ENCODE measurements around the gene UCP2. TPM values are rescaled to one million over a fixed set of nuclear protein-coding genes. Genes with fewer than 3 reads are reported as not detected.

UCP2 gene
- total and polyA plus RNA-seq, 4 donors: 44.7 to 207 (median 139) TPM

Other genes with a start within 250 kb of the UCP2 start
- gene RAB6A, start 221.8 kb downstream of the UCP2 start, total RNA-seq: 100 to 1,000 TPM in 1 of 2 donors, 10 to 100 TPM in 1; 93.2 to 159 TPM
- gene RAB6A, start 221.8 kb downstream of the UCP2 start, polyA plus RNA-seq: 10 to 100 TPM; 45.8 to 70.3 TPM
- gene MRPL48, start 195.0 kb downstream of the UCP2 start, total RNA-seq: 10 to 100 TPM; 24.7 to 37.3 TPM
- 10 to 100 TPM; 20.5 to 38.1 TPM for gene MRPL48, start 195.0 kb downstream of the UCP2 start, polyA plus RNA-seq
- 10 to 100 TPM; 40.0 to 65.4 TPM for gene COA4, start 106.0 kb downstream of the UCP2 start, total RNA-seq
- gene COA4, start 106.0 kb downstream of the UCP2 start, polyA plus RNA-seq: 100 to 1,000 TPM in 1 of 2 donors, 10 to 100 TPM in 1; 75.0 to 105 TPM
- gene PAAF1, start 105.8 kb downstream of the UCP2 start, total RNA-seq: 10 to 100 TPM; 14.6 to 23.3 TPM
- gene PAAF1, start 105.8 kb downstream of the UCP2 start, polyA plus RNA-seq: 10 to 100 TPM; 10.2 to 13.3 TPM
- 10 to 100 TPM in 1 of 2 donors, 1 to 10 TPM in 1; 6.1 to 11.9 TPM for gene DNAJB13, start 31.8 kb downstream of the UCP2 start, total RNA-seq
- gene DNAJB13, start 31.8 kb downstream of the UCP2 start, polyA plus RNA-seq: 1 to 10 TPM; 5.4 to 6.7 TPM
- 1 to 10 TPM; 1.7 to 2.8 TPM for gene UCP3, start 26.2 kb upstream of the UCP2 start, total RNA-seq
- 1 to 10 TPM; 1.0 to 1.9 TPM for gene UCP3, start 26.2 kb upstream of the UCP2 start, polyA plus RNA-seq
- 10 to 100 TPM; 27.8 to 31.3 TPM for gene C2CD3, start 188.2 kb upstream of the UCP2 start, total RNA-seq
- 10 to 100 TPM; 10.2 to 13.7 TPM for gene C2CD3, start 188.2 kb upstream of the UCP2 start, polyA plus RNA-seq
- 10 to 100 TPM; 34.6 to 37.7 TPM for gene PPME1, start 188.4 kb upstream of the UCP2 start, total RNA-seq
- gene PPME1, start 188.4 kb upstream of the UCP2 start, polyA plus RNA-seq: 10 to 100 TPM; 22.4 to 24.9 TPM